NAMALWA (cell line): Measurements from ENCODE around the gene HACD2.

Experiments used
- DNase-seq: peaks from one replicate; pipeline ENCODE4 v3.0.0-alpha.2; 2015; ENCODE audit warnings: low spot score

HACD2 gene

DNA sequence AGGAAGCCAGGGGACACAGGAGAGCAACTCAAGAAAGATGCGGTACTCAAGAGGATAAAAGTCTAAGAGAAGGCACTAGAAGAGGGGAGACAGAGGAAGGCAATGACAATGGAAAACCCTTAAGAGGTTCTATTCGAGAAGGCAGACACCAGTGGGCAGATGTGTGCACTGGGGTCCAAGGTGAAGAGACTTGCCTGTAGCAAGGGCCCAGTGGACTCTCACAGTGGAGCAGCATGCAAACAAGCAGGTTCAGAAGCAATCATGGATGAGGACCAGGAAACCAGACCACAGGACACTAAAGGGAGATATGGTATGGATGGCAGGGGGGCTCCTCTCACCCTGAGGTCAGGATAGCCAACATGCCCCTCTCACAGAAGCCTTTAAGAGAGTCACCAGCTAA is 138.6 kb downstream of the HACD2 start:
- DNase-seq: no peak

DNA sequence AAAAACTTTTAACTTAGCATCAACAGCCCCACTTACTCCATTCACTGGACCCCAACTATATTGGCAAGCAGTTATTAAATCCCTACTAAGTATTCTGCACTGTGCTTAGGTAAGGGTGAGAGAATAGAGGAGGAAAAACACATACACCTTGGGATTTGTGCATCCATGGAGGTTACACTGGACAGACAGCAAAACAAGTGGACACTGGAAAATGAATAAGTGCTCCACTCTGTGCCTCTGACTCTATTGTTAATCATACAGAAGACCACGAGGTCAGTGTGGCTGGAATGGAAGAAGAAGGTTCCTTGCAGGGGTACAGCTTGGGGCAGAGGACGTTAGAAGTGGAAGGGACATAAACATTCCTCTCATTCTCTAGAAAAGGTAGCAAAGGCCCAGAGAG is 139.2 kb downstream of the HACD2 start:
- DNase-seq: no peak

- DNase-seq: no peak
Observed at GRCh38 chr3:123444744-123445143, 140.1 kb downstream of the HACD2 start.

DNA sequence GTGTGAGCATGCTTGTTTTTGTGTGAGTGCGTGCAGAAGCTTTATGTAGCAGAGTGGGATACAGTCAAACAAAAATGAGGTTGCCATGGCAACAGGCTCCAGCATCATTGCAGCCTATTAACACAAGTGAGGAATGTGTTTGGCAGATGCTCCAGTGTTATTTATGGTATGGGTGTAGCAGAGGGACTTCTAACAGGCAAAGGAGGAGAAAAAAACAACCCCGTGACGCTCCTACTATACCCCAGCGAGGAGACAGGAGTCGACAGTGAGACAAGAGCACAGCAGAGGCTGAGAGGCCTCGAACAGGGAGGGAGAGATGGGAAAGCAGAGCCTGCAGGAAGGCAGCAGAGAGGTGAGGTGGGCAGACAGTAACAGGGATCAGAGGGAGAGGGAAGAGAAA is 140.8 kb downstream of the HACD2 start:
- no peak for DNase-seq

DNA sequence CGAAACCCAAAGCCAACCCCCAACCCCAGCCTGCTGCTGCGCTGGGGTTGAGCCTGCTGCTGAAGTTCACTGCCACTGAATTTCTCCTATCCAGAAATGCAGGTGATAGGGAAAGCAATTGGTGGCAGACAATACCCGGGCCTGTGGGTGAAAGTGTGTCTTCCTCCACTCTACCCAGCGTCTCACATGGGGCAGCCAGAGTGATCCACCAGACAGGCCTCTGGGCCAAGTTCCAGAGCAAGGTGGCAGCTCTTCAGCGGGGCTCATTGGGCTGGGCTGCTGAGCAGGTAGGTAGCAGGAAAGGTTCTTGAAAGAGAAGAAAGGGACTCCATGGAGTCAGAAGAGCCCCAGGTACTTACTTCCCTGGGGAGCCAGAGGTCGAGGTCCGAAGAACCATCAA is 141.9 kb downstream of the HACD2 start:
- no peak for DNase-seq

DNA sequence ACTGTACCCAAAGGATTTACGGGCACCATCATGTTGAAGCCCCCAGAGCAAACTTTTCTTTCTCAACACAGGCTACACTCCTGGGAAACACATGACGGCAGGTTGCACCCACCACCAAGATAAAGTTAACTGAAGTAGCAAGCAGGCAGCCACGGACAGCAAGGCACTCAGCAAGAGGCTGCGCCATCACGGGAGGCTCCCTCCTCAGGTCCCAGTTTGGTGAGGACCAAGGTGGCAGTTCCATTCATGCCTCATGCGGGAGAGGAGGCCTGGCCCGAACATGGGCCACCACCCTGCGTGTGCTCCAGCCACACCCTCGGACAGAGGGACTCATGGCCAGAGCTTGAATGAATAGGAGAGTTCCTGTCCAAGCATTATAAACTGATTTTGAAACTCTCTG is 142.7 kb downstream of the HACD2 start:
- no peak for DNase-seq
